ENCODE results near the gene PLCB4. TPM values are rescaled to one million over a fixed set of nuclear protein-coding genes. Genes with fewer than 3 reads are reported as not detected.

The PLCB4 gene
- total and polyA plus RNA-seq, 7 experiments from 2014 or later, result 0.05 to 0.09 TPM; not detected in 5

DNA sequence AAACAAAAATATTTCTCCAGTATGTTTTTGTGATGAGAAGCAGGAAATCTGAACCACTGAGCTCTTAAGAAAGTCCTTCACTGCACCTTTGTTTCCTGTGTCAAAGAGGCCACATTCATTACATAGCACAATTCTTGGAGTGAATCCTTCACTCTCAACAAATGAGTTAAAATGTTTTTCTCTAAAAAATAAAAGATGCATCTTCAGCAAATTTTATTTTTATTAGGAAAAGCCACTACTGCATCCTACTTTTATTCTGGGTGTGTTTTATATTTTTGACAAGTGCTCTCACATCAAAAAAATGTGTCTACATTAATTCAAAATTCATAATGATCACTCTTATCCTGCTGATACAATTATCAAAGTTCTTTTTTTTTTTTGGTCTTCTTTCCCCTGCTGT lies 76.3 kb downstream of the PLCB4 start:
- H3K27ac Mint-ChIP-seq, result peak overlapping the region in 1 of 9 donors; percentile 48
- no peaks in the 10 kb centered on the region for H3K27me3 Mint-ChIP-seq
- intact Hi-C loops (cut with micrococcal nuclease), result no loop called here
- H3K4me3 Mint-ChIP-seq, result no peak overlapping the region
- Histone ChIP-seq H3K36me3 (ENCODE audit: control insufficient read depth in 2 of 3, insufficient read depth in 3 of 3, low read length in 3 of 3) (no peaks in the 10 kb centered on the region), H3K4me3 (ENCODE audit: low read length) (no peak overlapping the region), H3K4me1 (ENCODE audit: control insufficient read depth in 2 of 2, insufficient read depth in 2 of 2, low read length in 2 of 2) (no peaks in the 10 kb centered on the region), H3K27me3 (ENCODE audit: control insufficient read depth in 2 of 2, insufficient read depth in 2 of 2, low read length in 2 of 2) (no peaks in the 10 kb centered on the region), H3K27ac (ENCODE audit: low read depth, low read length) (no peak overlapping the region), H3K9me3 (ENCODE audit: control insufficient read depth in 2 of 3, low read length in 3 of 3) (no peaks in the 10 kb centered on the region)
- ATAC-seq, result no peak
- no peaks in the 10 kb centered on the region for H3K36me3 Mint-ChIP-seq
- H3K9me3 Mint-ChIP-seq, result peaks cover 2 to 13% (median 9%) of the 10 kb centered on the region in 11 donors
- ChIA-PET CTCF (interaction anchor here (0.6 kb wide), 1 partner anchor 667 kb away, joined by 3 read pairs; no protein-coding TSS in a partner anchor), POLR2A (no interaction called here)
- no peak for DNase-seq
- peaks cover 0 to 1% (median 0%) of the 10 kb centered on the region in 7 donors for H3K4me1 Mint-ChIP-seq

DNA sequence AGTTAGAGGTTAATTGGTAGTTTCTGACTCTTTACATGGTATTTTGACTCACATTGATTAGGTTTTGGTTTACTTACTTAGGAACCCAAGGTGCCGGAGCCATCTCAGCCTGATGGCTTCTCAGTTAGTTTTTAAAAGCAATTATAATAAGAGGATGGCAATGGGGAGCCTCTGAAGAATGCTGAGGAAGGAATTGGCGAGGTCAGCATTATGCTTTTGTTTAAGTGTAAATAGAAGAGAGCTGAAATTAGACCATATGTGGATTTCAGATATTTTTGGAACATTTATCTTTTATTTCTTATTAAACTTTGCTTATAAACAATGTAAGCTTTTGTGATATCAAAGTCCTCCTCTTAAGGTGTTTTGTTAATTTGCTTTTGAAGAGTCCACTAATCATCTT lies 77.8 kb downstream of the PLCB4 start:
- Mint-ChIP-seq H3K27ac (no peak overlapping the region), H3K4me3 (no peak overlapping the region), H3K4me1 (peaks cover 0 to 1% (median 0%) of the 10 kb centered on the region in 7 donors), H3K27me3 (no peaks in the 10 kb centered on the region), H3K9me3 (peaks cover 2 to 16% (median 8%) of the 10 kb centered on the region in 11 donors), H3K36me3 (no peaks in the 10 kb centered on the region)
- DNase-seq (no peak), ATAC-seq (no peak)
- Histone ChIP-seq H3K9me3 (ENCODE audit: control insufficient read depth in 2 of 3, low read length in 3 of 3) (no peaks in the 10 kb centered on the region), H3K36me3 (ENCODE audit: control insufficient read depth in 2 of 3, insufficient read depth in 3 of 3, low read length in 3 of 3) (no peaks in the 10 kb centered on the region), H3K4me1 (ENCODE audit: control insufficient read depth in 2 of 2, insufficient read depth in 2 of 2, low read length in 2 of 2) (no peaks in the 10 kb centered on the region), H3K27ac (ENCODE audit: low read depth, low read length) (no peak overlapping the region), H3K27me3 (ENCODE audit: control insufficient read depth in 2 of 2, insufficient read depth in 2 of 2, low read length in 2 of 2) (no peaks in the 10 kb centered on the region), H3K4me3 (ENCODE audit: low read length) (no peak overlapping the region)
- POLR2A ChIA-PET, result no interaction called here
- CTCF ChIA-PET, result no interaction called here
- intact Hi-C loops (cut with micrococcal nuclease), result no loop called here

DNA sequence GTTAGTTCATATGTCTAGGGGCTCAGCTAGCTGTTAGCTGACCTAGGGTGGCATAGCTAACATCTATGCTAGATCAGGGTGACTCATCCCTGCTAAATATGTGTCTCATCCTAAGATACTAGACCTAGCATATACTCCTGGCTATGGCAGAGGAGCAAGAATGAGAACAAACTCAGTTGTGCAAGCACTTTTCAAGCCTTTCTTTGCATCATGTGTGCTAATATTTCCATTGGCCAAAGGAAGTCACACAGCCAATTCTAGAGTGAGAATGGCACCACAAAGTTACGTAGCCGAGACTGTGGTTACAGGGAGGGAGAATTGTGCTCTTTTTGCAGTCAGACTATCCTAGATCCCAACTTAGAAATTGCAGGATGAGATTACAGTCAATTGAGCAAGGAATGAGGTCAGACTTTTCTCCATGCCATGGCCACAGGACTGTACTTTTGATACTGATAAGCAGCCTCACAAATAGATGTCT lies 78.7 kb downstream of the PLCB4 start:
- Mint-ChIP-seq H3K9me3 (peaks cover 0 to 20% (median 8%) of the 10 kb centered on the region in 11 donors), H3K36me3 (no peaks in the 10 kb centered on the region), H3K4me1 (peaks cover 0 to 1% (median 0%) of the 10 kb centered on the region in 7 donors), H3K27me3 (no peaks in the 10 kb centered on the region), H3K27ac (no peak overlapping the region), H3K4me3 (no peak overlapping the region)
- DNase-seq, result no peak
- ATAC-seq, result no peak
- H3K27me3 ChIP-seq (ENCODE audit: control insufficient read depth in 2 of 2, insufficient read depth in 2 of 2, low read length in 2 of 2), result no peaks in the 10 kb centered on the region
- CTCF ChIA-PET, result no interaction called here
- H3K4me1 ChIP-seq (ENCODE audit: control insufficient read depth in 2 of 2, insufficient read depth in 2 of 2, low read length in 2 of 2), result no peaks in the 10 kb centered on the region
- POLR2A ChIA-PET, result no interaction called here
- no peaks in the 10 kb centered on the region for H3K9me3 ChIP-seq (ENCODE audit: control insufficient read depth in 2 of 3, low read length in 3 of 3)
- no peaks in the 10 kb centered on the region for H3K36me3 ChIP-seq (ENCODE audit: control insufficient read depth in 2 of 3, insufficient read depth in 3 of 3, low read length in 3 of 3)
- intact Hi-C loops (cut with micrococcal nuclease), result no loop called here
- H3K4me3 ChIP-seq (ENCODE audit: low read length), result no peak overlapping the region
- H3K27ac ChIP-seq (ENCODE audit: low read depth, low read length), result no peak overlapping the region

DNA sequence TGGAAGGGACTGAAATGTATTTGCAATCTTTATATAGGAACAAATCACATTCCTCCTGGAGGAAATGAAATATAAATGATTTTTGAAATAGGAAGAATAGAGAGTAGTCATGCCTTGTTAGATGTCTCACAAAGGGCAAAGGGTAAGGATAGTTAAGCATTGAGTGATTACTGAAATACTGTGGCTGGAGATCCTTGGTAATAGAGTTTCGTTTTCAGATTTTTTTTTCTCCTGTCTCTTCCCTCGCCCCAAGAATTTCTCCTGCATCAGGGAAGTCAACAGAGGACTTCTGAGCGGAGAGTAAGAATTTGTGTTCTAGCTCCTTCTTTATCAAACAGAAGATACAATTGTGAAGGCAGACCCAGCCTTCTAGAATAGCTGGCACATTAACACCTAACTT lies 79.4 kb downstream of the PLCB4 start:
- H3K4me3 ChIP-seq (ENCODE audit: low read length), result no peak overlapping the region
- Mint-ChIP-seq H3K4me3 (no peak overlapping the region), H3K27ac (no peak overlapping the region), H3K27me3 (no peaks in the 10 kb centered on the region), H3K9me3 (peaks cover 0 to 20% (median 5%) of the 10 kb centered on the region in 11 donors), H3K4me1 (peaks cover 0 to 1% (median 0%) of the 10 kb centered on the region in 7 donors), H3K36me3 (no peaks in the 10 kb centered on the region)
- intact Hi-C loops (cut with micrococcal nuclease), result no loop called here
- no peaks in the 10 kb centered on the region for H3K9me3 ChIP-seq (ENCODE audit: control insufficient read depth in 2 of 3, low read length in 3 of 3)
- H3K27me3 ChIP-seq (ENCODE audit: control insufficient read depth in 2 of 2, insufficient read depth in 2 of 2, low read length in 2 of 2), result no peaks in the 10 kb centered on the region
- CTCF ChIA-PET, result no interaction called here
- POLR2A ChIA-PET, result no interaction called here
- no peak overlapping the region for H3K27ac ChIP-seq (ENCODE audit: low read depth, low read length)
- no peak for DNase-seq
- no peaks in the 10 kb centered on the region for H3K36me3 ChIP-seq (ENCODE audit: control insufficient read depth in 2 of 3, insufficient read depth in 3 of 3, low read length in 3 of 3)
- no peak for ATAC-seq
- H3K4me1 ChIP-seq (ENCODE audit: control insufficient read depth in 2 of 2, insufficient read depth in 2 of 2, low read length in 2 of 2), result no peaks in the 10 kb centered on the region

DNA sequence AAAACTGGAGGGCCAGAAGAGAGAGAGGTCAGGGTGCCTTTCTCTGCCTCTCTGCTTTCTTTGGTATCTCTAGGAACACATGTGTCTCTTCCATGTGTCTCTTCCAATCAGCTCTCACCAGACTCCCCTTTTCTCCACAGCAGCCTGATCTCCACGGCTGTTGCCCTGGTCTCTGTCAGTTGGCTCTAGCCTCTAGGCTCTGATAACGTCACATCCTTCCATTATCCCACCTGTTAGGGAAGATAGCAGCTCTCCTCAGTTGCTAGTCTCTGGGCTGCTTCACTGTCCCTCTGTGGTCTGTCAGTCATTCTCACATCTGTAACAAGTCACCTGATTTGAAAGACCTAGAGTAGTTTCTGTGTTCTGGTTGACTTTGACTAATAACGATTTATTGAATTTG lies 80.2 kb downstream of the PLCB4 start:
- intact Hi-C loops (cut with micrococcal nuclease), result no loop called here
- H3K27me3 Mint-ChIP-seq, result no peaks in the 10 kb centered on the region
- H3K36me3 Mint-ChIP-seq, result no peaks in the 10 kb centered on the region
- H3K4me3 Mint-ChIP-seq, result no peak overlapping the region
- ATAC-seq (no peak), DNase-seq (no peak)
- ChIA-PET POLR2A (no interaction called here), CTCF (no interaction called here)
- no peaks in the 10 kb centered on the region for H3K9me3 ChIP-seq (ENCODE audit: control insufficient read depth in 2 of 3, low read length in 3 of 3)
- H3K4me1 ChIP-seq (ENCODE audit: control insufficient read depth in 2 of 2, insufficient read depth in 2 of 2, low read length in 2 of 2), result no peaks in the 10 kb centered on the region
- H3K36me3 ChIP-seq (ENCODE audit: control insufficient read depth in 2 of 3, insufficient read depth in 3 of 3, low read length in 3 of 3), result no peaks in the 10 kb centered on the region
- peaks cover 0 to 23% (median 7%) of the 10 kb centered on the region in 11 donors for H3K9me3 Mint-ChIP-seq
- no peak overlapping the region for H3K27ac Mint-ChIP-seq
- no peaks in the 10 kb centered on the region for H3K27me3 ChIP-seq (ENCODE audit: control insufficient read depth in 2 of 2, insufficient read depth in 2 of 2, low read length in 2 of 2)
- no peak overlapping the region for H3K4me3 ChIP-seq (ENCODE audit: low read length)
- no peak overlapping the region for H3K27ac ChIP-seq (ENCODE audit: low read depth, low read length)
- H3K4me1 Mint-ChIP-seq, result peaks cover 0 to 1% (median 0%) of the 10 kb centered on the region in 7 donors

DNA sequence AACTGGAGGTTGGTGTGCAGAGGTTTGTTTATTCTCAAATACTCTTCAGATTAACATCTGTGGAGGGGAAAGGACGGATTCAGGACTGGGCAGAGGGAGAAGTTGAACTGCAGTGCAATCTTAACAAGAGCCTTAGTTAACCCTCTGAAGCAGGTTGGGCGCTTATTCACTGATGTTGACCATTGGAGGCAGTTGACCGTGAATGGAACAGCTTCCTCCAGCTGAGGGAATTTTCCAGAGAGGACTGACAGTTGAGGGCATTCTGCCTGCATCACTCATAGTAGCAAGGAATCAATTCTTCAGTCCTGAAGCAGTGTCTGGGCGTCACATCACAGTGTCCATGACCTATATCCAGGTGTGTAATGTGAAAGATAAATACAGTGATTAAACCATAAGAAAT lies 80.9 kb downstream of the PLCB4 start:
- no peaks in the 10 kb centered on the region for H3K36me3 ChIP-seq (ENCODE audit: control insufficient read depth in 2 of 3, insufficient read depth in 3 of 3, low read length in 3 of 3)
- intact Hi-C loops (cut with micrococcal nuclease), result no loop called here
- H3K36me3 Mint-ChIP-seq, result no peaks in the 10 kb centered on the region
- H3K4me3 Mint-ChIP-seq, result no peak overlapping the region
- no peaks in the 10 kb centered on the region for H3K4me1 ChIP-seq (ENCODE audit: control insufficient read depth in 2 of 2, insufficient read depth in 2 of 2, low read length in 2 of 2)
- no peaks in the 10 kb centered on the region for H3K9me3 ChIP-seq (ENCODE audit: control insufficient read depth in 2 of 3, low read length in 3 of 3)
- H3K27ac ChIP-seq (ENCODE audit: low read depth, low read length), result no peak overlapping the region
- H3K27me3 ChIP-seq (ENCODE audit: control insufficient read depth in 2 of 2, insufficient read depth in 2 of 2, low read length in 2 of 2), result no peaks in the 10 kb centered on the region
- no peak overlapping the region for H3K27ac Mint-ChIP-seq
- peaks cover 0 to under 1% (median 0%) of the 10 kb centered on the region in 7 donors for H3K4me1 Mint-ChIP-seq
- no peaks in the 10 kb centered on the region for H3K27me3 Mint-ChIP-seq
- peaks cover 0 to 25% (median 7%) of the 10 kb centered on the region in 11 donors for H3K9me3 Mint-ChIP-seq
- H3K4me3 ChIP-seq (ENCODE audit: low read length), result no peak overlapping the region
- ATAC-seq (no peak), DNase-seq (no peak)
- POLR2A ChIA-PET, result no interaction called here
- CTCF ChIA-PET, result no interaction called here

DNA sequence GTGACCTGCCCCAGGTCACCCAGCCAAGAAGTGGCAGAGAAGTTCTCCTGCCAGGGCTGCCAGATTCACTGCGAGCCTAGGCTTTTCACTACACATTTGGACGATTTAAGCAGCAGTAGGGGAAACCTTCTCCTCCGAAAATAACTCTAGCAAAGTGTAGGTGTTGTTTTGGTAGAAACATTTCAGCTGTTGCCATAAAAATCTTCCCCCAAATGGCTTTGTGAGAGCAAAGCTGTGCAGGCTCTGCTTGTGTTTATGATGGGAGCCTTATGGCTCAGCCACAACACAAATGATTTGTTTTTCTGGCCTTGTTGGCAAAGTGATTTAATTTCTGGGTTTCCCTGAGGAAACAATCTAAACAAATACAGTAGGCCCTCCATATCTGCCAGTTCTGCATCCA lies 81.8 kb downstream of the PLCB4 start:
- DNase-seq (no peak), ATAC-seq (no peak)
- no peak overlapping the region for H3K27ac Mint-ChIP-seq
- ChIA-PET POLR2A (interaction anchor here (0.6 kb wide), 1 partner anchor 10 kb away, joined by 3 read pairs; no protein-coding TSS in a partner anchor), CTCF (no interaction called here)
- Histone ChIP-seq H3K9me3 (ENCODE audit: control insufficient read depth in 2 of 3, low read length in 3 of 3) (no peaks in the 10 kb centered on the region), H3K27ac (ENCODE audit: low read depth, low read length) (no peak overlapping the region), H3K4me3 (ENCODE audit: low read length) (no peak overlapping the region), H3K36me3 (ENCODE audit: control insufficient read depth in 2 of 3, insufficient read depth in 3 of 3, low read length in 3 of 3) (no peaks in the 10 kb centered on the region), H3K27me3 (ENCODE audit: control insufficient read depth in 2 of 2, insufficient read depth in 2 of 2, low read length in 2 of 2) (no peaks in the 10 kb centered on the region), H3K4me1 (ENCODE audit: control insufficient read depth in 2 of 2, insufficient read depth in 2 of 2, low read length in 2 of 2) (no peaks in the 10 kb centered on the region)
- no peaks in the 10 kb centered on the region for H3K36me3 Mint-ChIP-seq
- H3K27me3 Mint-ChIP-seq, result no peaks in the 10 kb centered on the region
- peaks cover 0 to 30% (median 7%) of the 10 kb centered on the region in 11 donors for H3K9me3 Mint-ChIP-seq
- peaks cover 0 to 1% (median 0%) of the 10 kb centered on the region in 7 donors for H3K4me1 Mint-ChIP-seq
- H3K4me3 Mint-ChIP-seq, result no peak overlapping the region
- intact Hi-C loops (cut with micrococcal nuclease), result no loop called here

Measured in naive thymus-derived CD4-positive, alpha-beta T cell (primary cell).